ENCODE results near the gene KLF15. TPM values are rescaled to one million over a fixed set of nuclear protein-coding genes. Genes with fewer than 3 reads are reported as not detected.

Gene KLF15
- total and polyA plus RNA-seq, 9 of the 15 experiments (the other 6 are each of a cell fraction or from before 2014, with no cell fraction given) = 0.08 to 4.8 (median 1.2) TPM

GRCh38 chr3:126370055-126370454 is 12.8 kb upstream of the KLF15 start (continued):
- TF ChIP-seq ZNF592 (IDR thresholded peaks at IDR 0.05) = no peak
- no peak for TF ChIP-seq PHB (CRISPR knock-in tag; IDR thresholded peaks at IDR 0.05)
- TF ChIP-seq TEAD1 (CRISPR knock-in tag; IDR thresholded peaks at IDR 0.05) = no peak
- no peak for TF ChIP-seq ETV1 (tag; conservative IDR thresholded peaks at IDR 0.05; ENCODE audit: low read depth)

GRCh38 chr3:126369490-126369889 is 12.3 kb upstream of the KLF15 start:
- intact Hi-C loops (cut with micrococcal nuclease) (no loop called here), in situ Hi-C loops (cut with MboI) (no loop called here)
- ChIA-PET POLR2A (no interaction called here), CTCF (ENCODE audit: low intra/inter-chr PET ratio) (no interaction called here)
- Histone ChIP-seq H4K20me1 (replicated peaks; ENCODE audit: control insufficient read depth, insufficient read depth, low read length) (no peaks in the 10 kb centered on the region), H3K27me3 (ENCODE audit: control insufficient read depth in 2 of 2, insufficient read depth in 2 of 2, low read length in 2 of 2) (peaks cover 8 to 63% of the 10 kb centered on the region in 2 experiments; a peak in 4 of 5 replicates), H3K9ac (ENCODE audit: insufficient read depth in 1 of 2, low read depth in 2 of 2, low read length in 2 of 2) (no peak overlapping the region), H3K4me1 (replicated peaks in 1 of 2; ENCODE audit: control insufficient read depth in 2 of 2, insufficient read depth in 2 of 2, low read length in 2 of 2) (no peaks in the 10 kb centered on the region), H2AFZ (ENCODE audit: low read depth, low read length) (no peak overlapping the region), H3K4me3 (no peak overlapping the region), H3K79me2 (ENCODE audit: control insufficient read depth, insufficient read depth, low read length) (no peaks in the 10 kb centered on the region), H3K9me3 (replicated peaks; ENCODE audit: control insufficient read depth, insufficient read depth, low read depth, low read length) (no peaks in the 10 kb centered on the region), H3K27ac (ENCODE audit: extremely low read depth, low read depth, low read length) (no peak overlapping the region), H3K4me2 (ENCODE audit: insufficient read depth, low read length) (no peak overlapping the region), H3K36me3 (ENCODE audit: control insufficient read depth, insufficient read depth, low read length) (no peaks in the 10 kb centered on the region), H3K9me1 (ENCODE audit: control insufficient read depth, insufficient read depth, low read length) (no peaks in the 10 kb centered on the region)
- ATAC-seq (no peak), DNase-seq (ENCODE audit: extremely low read depth in 1 of 4, low spot score in 3 of 4) (no peak), FAIRE-seq (no peak)
- no TSS peak for BruUV-seq (replicated peaks)
- 0% methylated on average over 2 of the region's 2 CpGs for WGBS (ENCODE audit: insufficient coverage, low coverage, missing lambda C conversion rate)
- TF ChIP-seq STAT6 (CRISPR knock-in tag; IDR thresholded peaks at IDR 0.05) (no peak), KAT8 (IDR thresholded peaks at IDR 0.05; ENCODE audit: low read depth) (no peak), IRF9 (tag; IDR thresholded peaks at IDR 0.05) (no peak), DDX20 (tag; IDR thresholded peaks at IDR 0.05; ENCODE audit: low read depth) (no peak), NFXL1 (CRISPR knock-in tag; IDR thresholded peaks at IDR 0.05) (no peak), MED1 (CRISPR knock-in tag; IDR thresholded peaks at IDR 0.05; ENCODE audit: borderline replicate concordance) (no peak), CGGBP1 (CRISPR knock-in tag; IDR thresholded peaks at IDR 0.05) (no peak), HNRNPLL (IDR thresholded peaks at IDR 0.05; ENCODE audit: low read depth, low read length, poor library complexity, severe bottlenecking) (no peak), PHB (CRISPR knock-in tag; IDR thresholded peaks at IDR 0.05) (no peak), BCL6 (CRISPR knock-in tag; IDR thresholded peaks at IDR 0.05) (no peak)
